ENCODE data around the gene GSTA1. TPM values are rescaled to one million over a fixed set of nuclear protein-coding genes. Genes with fewer than 3 reads are reported as not detected.
"Not testable (repeated sequence)": the region's sequence is repeated elsewhere in the genome, so short reads cannot be mapped to it uniquely, and the experiment has no call there.

Gene GSTA1
- total RNA-seq, 4 donors from 2014 or later: 0.27 TPM; not detected in 3

- intact Hi-C loops (cut with DNase I; ENCODE audit: low total_unique reads): loop anchor here (2.0 kb wide), 1 partner anchor 40 kb away; no protein-coding TSS in a partner anchor
- H3K27me3 ChIP-seq: no peaks in the 10 kb centered on the region
- H3K36me3 ChIP-seq: no peaks in the 10 kb centered on the region
- no peak overlapping the region for H3K4me3 ChIP-seq
- DNase-seq (no peak), ATAC-seq (no peak)
- no peak overlapping the region for H3K27ac ChIP-seq
- TF ChIP-seq CTCF (IDR thresholded peaks at IDR 0.05 in 4 of 5, conservative IDR thresholded peaks at IDR 0.05 in 1 of 5): no peak
- no peak for TF ChIP-seq POLR2A (IDR thresholded peaks at IDR 0.05)
- no peaks in the 10 kb centered on the region for H3K9me3 ChIP-seq
- in situ Hi-C loops (cut with MboI; ENCODE audit: low sequenced_read_pairs in 4 of 4): loop anchor here in 2 of 4 donors (5.0 kb wide), 1 partner anchor 39 kb away; no protein-coding TSS in a partner anchor
- no peaks in the 10 kb centered on the region for H3K4me1 ChIP-seq
These were observed 22.9 kb upstream of the GSTA1 start for GRCh38 chr6:52826513-52826912.

- intact Hi-C loops (cut with DNase I; ENCODE audit: low total_unique reads): loop anchor here (2.0 kb wide), 1 partner anchor 39 kb away; no protein-coding TSS in a partner anchor
- not testable (repeated sequence) for H3K4me3 ChIP-seq, H3K9me3 ChIP-seq, H3K36me3 ChIP-seq, ATAC-seq, DNase-seq, H3K27ac ChIP-seq, H3K27me3 ChIP-seq, H3K4me1 ChIP-seq
- in situ Hi-C loops (cut with MboI; ENCODE audit: low sequenced_read_pairs in 4 of 4): loop anchor here in 2 of 4 donors (5.0 kb wide), 1 partner anchor 39 kb away; no protein-coding TSS in a partner anchor
These were observed 22.4 kb upstream of the GSTA1 start for GRCh38 chr6:52825900-52826459.

- intact Hi-C loops (cut with DNase I; ENCODE audit: low total_unique reads); H3K27ac ChIP-seq; H3K36me3 ChIP-seq; DNase-seq; H3K27me3 ChIP-seq; H3K9me3 ChIP-seq; ATAC-seq; H3K4me3 ChIP-seq; H3K4me1 ChIP-seq: not testable (repeated sequence)
- in situ Hi-C loops (cut with MboI; ENCODE audit: low sequenced_read_pairs in 4 of 4): loop anchor here in 2 of 4 donors (5.0 kb wide), 1 partner anchor 38 kb away; no protein-coding TSS in a partner anchor
These were observed 21.7 kb upstream of the GSTA1 start for GRCh38 chr6:52825270-52825793.

- DNase-seq: no peak
- H3K27me3 ChIP-seq: no peaks in the 10 kb centered on the region
- no peak for TF ChIP-seq CTCF (IDR thresholded peaks at IDR 0.05 in 4 of 5, conservative IDR thresholded peaks at IDR 0.05 in 1 of 5)
- no peak for TF ChIP-seq POLR2A (IDR thresholded peaks at IDR 0.05)
- no peaks in the 10 kb centered on the region for H3K36me3 ChIP-seq
- no peak for ATAC-seq
- in situ Hi-C loops (cut with MboI; ENCODE audit: low sequenced_read_pairs in 4 of 4) (no loop called here), intact Hi-C loops (cut with DNase I; ENCODE audit: low total_unique reads) (no loop called here)
- no peaks in the 10 kb centered on the region for H3K4me1 ChIP-seq
- no peaks in the 10 kb centered on the region for H3K9me3 ChIP-seq
- H3K27ac ChIP-seq: no peak overlapping the region
- no peak overlapping the region for H3K4me3 ChIP-seq
These were observed 18.2 kb upstream of the GSTA1 start for GRCh38 chr6:52821842-52822241.

GRCh38 chr6:52820198-52820597 is 16.6 kb upstream of the GSTA1 start:
- TF ChIP-seq CTCF (IDR thresholded peaks at IDR 0.05 in 4 of 5, conservative IDR thresholded peaks at IDR 0.05 in 1 of 5) (no peak), POLR2A (IDR thresholded peaks at IDR 0.05) (no peak)
- intact Hi-C loops (cut with DNase I; ENCODE audit: low total_unique reads): no loop called here
- in situ Hi-C loops (cut with MboI; ENCODE audit: low sequenced_read_pairs in 4 of 4): no loop called here
- Histone ChIP-seq H3K4me3 (no peak overlapping the region), H3K9me3 (no peaks in the 10 kb centered on the region), H3K4me1 (no peaks in the 10 kb centered on the region), H3K27me3 (no peaks in the 10 kb centered on the region), H3K27ac (no peak overlapping the region), H3K36me3 (no peaks in the 10 kb centered on the region)
- DNase-seq (no peak), ATAC-seq (no peak)
